ENCODE measurements around the gene MBTPS1. TPM values are rescaled to one million over a fixed set of nuclear protein-coding genes. Genes with fewer than 3 reads are reported as not detected.
A peak's percentile ranks its signal among the peaks of the same experiment; 100 is the strongest.

The MBTPS1 gene
- total RNA-seq, 1 donor from 2014 or later, result 80.8 TPM

DNA sequence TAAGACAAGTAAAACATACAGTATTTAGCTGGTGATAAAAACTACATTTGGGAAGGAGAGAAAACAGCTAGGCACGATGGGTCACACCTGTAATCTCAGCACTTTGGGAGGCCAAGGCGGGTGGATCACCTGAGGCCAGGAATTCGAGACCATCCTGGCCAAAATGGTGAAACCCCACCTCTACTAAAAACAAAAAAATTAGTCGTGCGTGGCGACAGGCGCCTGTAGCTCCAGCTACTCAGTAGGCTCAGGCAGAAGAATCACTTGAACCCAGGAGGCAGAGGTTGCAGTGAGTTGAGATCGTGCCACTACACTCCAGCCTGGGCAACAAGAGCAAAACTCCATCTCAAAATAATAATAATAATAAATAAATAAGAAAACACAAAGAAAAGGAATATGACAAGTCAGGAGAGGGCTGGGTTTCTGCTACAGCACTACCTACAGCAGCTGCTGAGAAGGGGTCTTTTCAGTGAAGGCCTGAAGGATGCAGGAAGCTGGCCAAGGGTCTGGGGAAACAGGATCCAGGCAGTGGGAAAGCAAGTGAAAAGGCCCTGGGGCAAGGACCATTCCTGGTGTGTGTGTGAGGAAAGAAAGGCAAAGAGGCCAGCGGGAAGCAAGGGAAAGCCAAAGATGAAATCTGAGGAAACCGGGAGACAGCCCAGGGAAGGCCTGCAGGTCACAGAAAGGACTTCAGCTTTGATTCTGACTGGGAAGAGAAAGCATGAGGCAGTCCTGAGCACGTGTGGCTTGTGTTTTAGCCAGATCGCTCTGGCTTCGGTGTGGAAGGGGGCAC, 10.6 kb downstream of the MBTPS1 start:
- intact Hi-C loops (cut with micrococcal nuclease), result no loop called here
- ATAC-seq, result peak; percentile 20
- DNase-seq, result no peak

DNA sequence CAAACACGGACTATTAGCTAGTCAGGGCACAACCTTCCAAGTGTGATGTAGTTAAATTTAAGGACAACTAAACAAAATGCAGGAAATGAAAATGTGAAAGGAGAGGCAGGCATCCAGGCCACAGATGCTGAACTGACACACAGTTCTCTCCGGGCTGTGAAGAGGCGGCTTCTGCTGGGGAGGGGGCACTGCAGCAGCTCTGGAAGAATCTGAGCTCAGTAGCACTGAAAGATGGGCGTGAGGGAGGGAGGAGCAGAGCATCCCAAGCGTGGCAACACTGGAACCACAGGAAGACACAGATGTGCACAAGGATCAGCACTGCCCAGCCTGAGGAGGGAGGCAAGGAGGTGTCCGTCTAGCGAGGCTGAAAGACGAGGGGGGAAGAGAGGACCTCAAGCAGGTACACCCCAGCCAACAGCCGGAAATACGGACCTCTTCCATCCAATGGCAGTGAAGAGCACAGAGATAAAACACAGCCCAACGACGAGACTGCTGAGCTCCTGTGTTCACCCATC, 11.4 kb downstream of the MBTPS1 start:
- intact Hi-C loops (cut with micrococcal nuclease), result no loop called here
- ATAC-seq, result no peak
- DNase-seq, result no peak

GRCh38 chr16:84104231-84104630, 12.5 kb downstream of the MBTPS1 start:
- ATAC-seq (no peak), DNase-seq (no peak)
- intact Hi-C loops (cut with micrococcal nuclease), result no loop called here

- ATAC-seq (no peak), DNase-seq (no peak)
- intact Hi-C loops (cut with micrococcal nuclease), result no loop called here
These were observed 13.1 kb downstream of the MBTPS1 start for GRCh38 chr16:84103678-84104077.

- no peak for ATAC-seq
- DNase-seq, result no peak
- intact Hi-C loops (cut with micrococcal nuclease), result no loop called here
These were observed 17.8 kb downstream of the MBTPS1 start for GRCh38 chr16:84098939-84099338.

GRCh38 chr16:84096447-84097005, 20.2 kb downstream of the MBTPS1 start:
- intact Hi-C loops (cut with micrococcal nuclease), result no loop called here
- ATAC-seq (peak; percentile 17), DNase-seq (no peak)

DNA sequence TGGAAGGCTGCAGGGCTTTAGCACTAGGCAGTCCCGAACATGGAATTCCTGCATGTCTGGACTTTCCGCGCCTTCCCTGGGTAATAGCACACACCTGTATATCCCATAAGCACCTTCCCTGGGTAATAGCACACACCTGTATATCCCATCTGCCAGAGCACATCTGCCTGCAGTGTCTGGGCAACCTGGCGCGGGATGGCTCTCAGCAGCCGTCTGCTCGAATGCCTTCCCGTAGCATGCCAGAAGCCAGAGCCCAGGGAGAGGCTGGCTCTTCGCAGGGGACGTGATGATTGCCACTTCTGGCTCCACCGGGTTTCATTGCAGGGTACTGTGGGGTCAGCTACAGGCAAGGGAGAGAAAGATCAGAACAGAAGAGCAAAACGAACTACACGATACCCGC, 21.3 kb downstream of the MBTPS1 start:
- intact Hi-C loops (cut with micrococcal nuclease), result no loop called here
- ATAC-seq, result peak; percentile 62
- peak; percentile 63 for DNase-seq

GRCh38 chr16:84093879-84094270, 22.9 kb downstream of the MBTPS1 start:
- ATAC-seq, result no peak
- DNase-seq, result no peak
- intact Hi-C loops (cut with micrococcal nuclease), result no loop called here

GRCh38 chr16:84093120-84093878, 23.4 kb downstream of the MBTPS1 start:
- intact Hi-C loops (cut with micrococcal nuclease), result no loop called here
- DNase-seq (no peak), ATAC-seq (no peak)

- ATAC-seq (peak; percentile 64), DNase-seq (peak; percentile 55)
- intact Hi-C loops (cut with micrococcal nuclease), result no loop called here
These were observed 25.3 kb downstream of the MBTPS1 start for GRCh38 chr16:84091460-84091859.

DNA sequence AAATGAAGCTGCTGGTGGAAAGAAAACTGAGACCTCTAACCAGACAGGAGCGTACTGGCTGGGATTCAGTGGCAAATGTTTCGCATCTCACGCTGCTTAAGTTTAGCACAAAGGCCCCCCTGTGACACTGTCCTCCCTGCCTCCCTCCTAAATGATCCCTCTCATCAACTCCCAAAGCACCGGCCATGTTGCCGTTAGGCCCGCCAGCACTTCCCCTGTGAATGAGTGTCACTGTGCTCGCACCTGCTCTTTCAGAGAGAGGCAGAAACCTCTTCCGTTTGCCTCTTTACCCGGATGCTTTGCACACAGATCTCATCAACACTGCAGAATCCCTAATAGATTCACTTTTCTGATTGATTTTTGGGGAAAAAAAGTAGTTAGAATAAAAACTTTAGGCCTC, 26.5 kb downstream of the MBTPS1 start:
- intact Hi-C loops (cut with micrococcal nuclease), result no loop called here
- ATAC-seq (no peak), DNase-seq (no peak)

DNA sequence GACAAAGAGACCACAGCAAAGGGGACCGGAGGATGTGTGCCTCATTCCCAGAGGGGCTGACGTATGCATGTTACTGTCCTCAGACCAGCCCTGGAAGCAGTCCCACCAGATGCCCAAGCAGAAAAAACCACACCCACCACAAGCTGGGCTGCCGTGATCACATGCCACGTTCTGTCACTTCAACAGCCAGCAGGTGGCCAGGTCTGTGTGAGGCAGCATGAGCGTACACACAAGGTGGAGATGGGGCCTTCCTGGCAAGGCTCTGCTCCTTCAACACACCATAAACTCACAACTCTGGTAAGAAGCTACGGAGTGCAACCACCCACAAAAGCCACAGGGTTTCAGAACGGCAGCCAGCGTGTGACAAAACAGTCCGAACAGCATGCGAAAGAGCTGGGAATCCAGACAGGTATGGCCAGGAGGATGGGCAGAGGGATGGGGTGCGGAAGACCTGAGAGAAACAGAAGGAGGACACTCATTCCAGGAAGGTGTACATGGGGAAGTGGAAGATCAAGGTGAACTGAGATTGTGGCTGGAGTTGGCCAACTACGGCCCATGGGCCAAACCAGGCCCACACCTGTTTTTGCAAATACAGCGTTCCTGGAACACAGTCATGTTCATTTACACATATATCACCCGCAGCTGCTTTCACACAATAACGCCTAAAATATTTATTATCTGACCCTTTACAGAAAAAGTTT, 27.9 kb downstream of the MBTPS1 start:
- DNase-seq (peak; percentile 78), ATAC-seq (peak; percentile 60)
- intact Hi-C loops (cut with micrococcal nuclease), result no loop called here

- DNase-seq (no peak), ATAC-seq (no peak)
- intact Hi-C loops (cut with micrococcal nuclease), result no loop called here
These were observed 29.1 kb downstream of the MBTPS1 start for GRCh38 chr16:84087466-84088151.

- ATAC-seq (no peak), DNase-seq (no peak)
- intact Hi-C loops (cut with micrococcal nuclease), result no loop called here
These were observed 29.7 kb downstream of the MBTPS1 start for GRCh38 chr16:84087001-84087400.

- ATAC-seq, result peak; percentile 88
- DNase-seq, result peak; percentile 83
- intact Hi-C loops (cut with micrococcal nuclease), result no loop called here
These were observed 30.4 kb downstream of the MBTPS1 start for GRCh38 chr16:84086341-84086740.

DNA sequence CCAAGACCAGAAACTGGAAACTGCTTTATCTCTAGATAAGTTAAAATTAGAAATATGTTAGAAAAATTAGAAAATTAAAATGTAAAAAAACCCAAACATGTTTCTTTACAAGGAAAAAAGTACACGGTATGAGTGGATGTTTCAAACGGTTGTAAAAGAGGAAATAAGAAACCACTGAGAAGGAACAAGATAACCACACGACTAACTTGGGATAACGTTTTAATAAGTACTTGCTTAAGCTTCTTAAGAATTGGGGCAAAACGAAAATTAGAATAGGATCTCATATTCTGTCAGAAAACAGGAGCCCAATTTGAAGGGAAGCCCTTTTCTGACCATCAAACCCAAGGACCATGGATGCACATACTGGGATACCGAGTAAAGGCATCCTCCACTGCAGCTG, 31.0 kb downstream of the MBTPS1 start:
- no peak for DNase-seq
- no peak for ATAC-seq

GRCh38 chr16:84085271-84085667, 31.5 kb downstream of the MBTPS1 start:
- intact Hi-C loops (cut with micrococcal nuclease), result no loop called here
- ATAC-seq (no peak), DNase-seq (no peak)

More for the DNA sequence above, 31.0 kb downstream of the MBTPS1 start:
- intact Hi-C loops (cut with micrococcal nuclease), result no loop called here

DNA sequence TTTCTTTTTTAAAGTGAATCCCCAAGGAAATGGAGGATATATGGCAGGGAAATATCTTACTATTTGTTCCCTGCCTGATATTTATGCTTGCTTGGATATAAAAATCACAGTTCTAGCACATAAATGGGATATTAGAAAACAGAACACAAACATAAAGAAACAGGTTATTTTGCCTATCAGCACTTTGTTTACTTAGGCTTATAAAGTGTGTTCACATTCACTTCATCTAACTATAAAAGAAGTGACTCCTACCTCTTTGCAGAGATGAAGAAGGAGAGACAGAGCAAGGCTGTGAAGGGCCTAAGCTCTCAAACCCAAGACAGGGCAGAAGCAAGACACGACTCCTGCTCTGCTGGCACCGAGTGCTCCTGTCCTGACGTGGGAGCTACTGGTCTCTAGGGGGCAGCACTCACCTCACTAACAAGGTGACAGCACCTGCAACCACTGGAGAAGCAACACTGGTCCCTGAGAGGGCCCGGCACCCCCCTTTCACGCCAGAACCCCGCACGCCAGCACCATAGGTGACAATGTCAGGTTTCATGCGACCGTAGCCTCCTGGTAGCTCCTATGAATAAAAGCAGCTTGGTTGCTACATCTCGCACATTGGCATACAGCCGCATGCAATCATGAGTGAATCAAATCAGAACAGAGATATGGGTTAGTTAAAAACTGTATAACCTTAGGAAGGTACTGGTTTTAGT, 32.0 kb downstream of the MBTPS1 start:
- intact Hi-C loops (cut with micrococcal nuclease), result no loop called here
- DNase-seq (peak; percentile 64), ATAC-seq (peak; percentile 22)

Measured in left ventricle myocardium superior (tissue), 1 donor.